Posterior vena cava (tissue), 2 donors: Measurements from ENCODE around the gene RINL. TPM values are rescaled to one million over a fixed set of nuclear protein-coding genes. Genes with fewer than 3 reads are reported as not detected.
"Not testable (repeated sequence)": the region's sequence is repeated elsewhere in the genome, so short reads cannot be mapped to it uniquely, and the experiment has no call there.

Experiments used
- DNase-seq: peaks from one replicate; pipeline ENCODE4 v3.0.0-alpha.2; 2020; ENCODE audit warnings: low spot score
- intact Hi-C, 2 donors: fragments of 100-400 bp; cut with DNase I; formaldehyde crosslinking; loops; one replicate each; pipeline versions ENCODE4 v1.14.1 to v1.14.2; 2022 to 2023
- total RNA-seq, 2 donors: library from RNA; stranded (reverse); fragmentation: NEBNext Ultra II Directional; extraction: Animal tissue kit (Norgen Biotek cat#: 25700); gene quantifications; one replicate each; pipeline ENCODE4 v1.2.1, GENCODE V29; 2021
- donor health status: DM: yes; HTN: yes; CAD: no.
- donor health status: DM: yes; HTN: yes; CAD: no.

The RINL gene
- total RNA-seq, 2 donors from 2014 or later: 5.8 to 6.1 TPM

GRCh38 chr19:38880882-38881609 is 3.0 kb upstream of the RINL start:
- intact Hi-C loops: no loop called here
- no peak for DNase-seq

DNA sequence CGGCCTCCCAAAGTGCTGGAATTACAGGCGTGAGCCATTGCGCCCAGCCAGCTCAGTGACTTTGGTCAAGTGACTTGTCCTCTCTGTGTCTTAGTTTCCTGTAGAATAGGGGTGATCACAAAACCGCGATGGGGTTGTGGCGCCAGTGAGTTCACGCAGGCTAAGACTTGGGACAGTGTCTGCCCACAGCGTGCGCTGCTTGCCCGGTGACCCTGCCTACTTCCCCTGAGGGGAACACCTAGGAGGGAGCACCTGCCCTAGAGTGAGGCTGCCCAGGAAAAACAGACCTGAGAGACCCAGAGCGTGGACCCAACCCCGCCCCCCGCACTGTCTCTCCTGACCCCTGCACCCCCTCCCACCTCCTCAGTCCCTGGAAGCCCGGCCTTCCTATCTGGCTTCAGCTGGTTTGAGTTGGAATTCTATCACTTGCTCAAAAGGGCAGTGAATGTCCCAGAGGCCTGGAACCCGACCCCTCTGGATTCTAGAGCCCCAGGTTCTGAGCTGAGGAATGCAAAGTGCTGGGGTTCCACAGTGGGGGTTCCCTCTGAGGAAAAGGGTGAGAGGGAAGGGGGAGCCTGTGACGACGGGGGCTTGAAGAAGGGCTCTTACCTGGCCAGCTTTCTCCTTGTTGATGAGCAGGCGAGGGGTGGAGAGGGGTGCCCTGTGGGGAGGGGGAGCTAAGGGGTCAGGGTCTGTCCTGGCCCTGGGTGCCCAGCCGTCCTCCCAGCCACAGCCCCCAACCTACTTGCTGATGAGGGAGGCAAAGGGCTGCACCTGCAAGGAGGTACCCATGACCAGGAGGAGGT is 2.2 kb upstream of the RINL start:
- intact Hi-C loops: no loop called here
- DNase-seq: no peak

DNA sequence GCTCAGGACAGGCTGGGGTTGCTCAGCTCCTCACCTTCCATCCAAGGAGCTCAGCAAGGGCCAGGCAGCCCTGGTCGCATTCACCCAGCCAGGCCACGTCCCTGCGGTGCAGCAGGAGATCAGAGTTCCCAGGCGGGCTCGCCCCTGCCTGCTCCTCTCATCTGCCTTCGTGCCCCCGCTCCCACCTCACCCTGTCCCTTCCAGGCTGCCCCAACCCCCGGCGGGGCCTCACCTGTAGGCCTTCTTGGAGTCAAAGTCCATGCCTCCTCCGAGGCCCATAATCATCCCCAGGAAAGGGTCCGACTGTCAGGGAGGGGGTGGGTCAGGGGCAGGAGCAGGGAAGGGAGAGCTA is 1.3 kb upstream of the RINL start:
- intact Hi-C loops: loop anchor here in 1 of 2 donors (2.0 kb wide), 1 partner anchor 27 kb away; no protein-coding TSS in a partner anchor
- no peak for DNase-seq

- intact Hi-C loops: loop anchor here in 1 of 2 donors (2.0 kb wide), 1 partner anchor 26 kb away; no protein-coding TSS in a partner anchor
Observed at GRCh38 chr19:38878575-38879399, 712 bp upstream of the RINL start.

GRCh38 chr19:38875656-38876395 is 2.2 kb downstream of the RINL start:
- DNase-seq: no peak
- intact Hi-C loops: no loop called here

More at GRCh38 chr19:38878575-38879399, 712 bp upstream of the RINL start:
- DNase-seq: no peak

DNA sequence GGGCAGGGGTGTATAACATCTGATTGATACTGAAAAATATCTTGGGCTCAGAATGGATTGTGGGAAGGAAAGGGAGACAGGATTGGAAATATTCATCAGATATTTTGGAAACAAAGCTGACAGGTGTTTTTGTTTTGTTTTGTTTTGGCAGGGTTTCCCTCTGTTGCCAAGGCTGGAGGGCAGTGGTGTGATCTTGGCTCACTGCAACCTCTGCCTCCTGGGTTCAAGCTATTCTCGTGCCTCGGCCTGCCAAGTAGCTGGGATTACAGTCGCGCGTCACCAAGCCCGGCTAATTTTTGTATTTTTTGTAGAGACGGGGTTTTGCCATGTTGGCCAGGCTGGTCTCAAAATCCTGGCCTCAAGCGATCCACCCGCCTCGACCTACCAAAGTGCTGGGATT is 4.7 kb downstream of the RINL start:
- DNase-seq, intact Hi-C loops: not testable (repeated sequence)

- DNase-seq: no peak
- intact Hi-C loops: no loop called here
Observed at GRCh38 chr19:38870612-38871011, 7.5 kb downstream of the RINL start.

DNA sequence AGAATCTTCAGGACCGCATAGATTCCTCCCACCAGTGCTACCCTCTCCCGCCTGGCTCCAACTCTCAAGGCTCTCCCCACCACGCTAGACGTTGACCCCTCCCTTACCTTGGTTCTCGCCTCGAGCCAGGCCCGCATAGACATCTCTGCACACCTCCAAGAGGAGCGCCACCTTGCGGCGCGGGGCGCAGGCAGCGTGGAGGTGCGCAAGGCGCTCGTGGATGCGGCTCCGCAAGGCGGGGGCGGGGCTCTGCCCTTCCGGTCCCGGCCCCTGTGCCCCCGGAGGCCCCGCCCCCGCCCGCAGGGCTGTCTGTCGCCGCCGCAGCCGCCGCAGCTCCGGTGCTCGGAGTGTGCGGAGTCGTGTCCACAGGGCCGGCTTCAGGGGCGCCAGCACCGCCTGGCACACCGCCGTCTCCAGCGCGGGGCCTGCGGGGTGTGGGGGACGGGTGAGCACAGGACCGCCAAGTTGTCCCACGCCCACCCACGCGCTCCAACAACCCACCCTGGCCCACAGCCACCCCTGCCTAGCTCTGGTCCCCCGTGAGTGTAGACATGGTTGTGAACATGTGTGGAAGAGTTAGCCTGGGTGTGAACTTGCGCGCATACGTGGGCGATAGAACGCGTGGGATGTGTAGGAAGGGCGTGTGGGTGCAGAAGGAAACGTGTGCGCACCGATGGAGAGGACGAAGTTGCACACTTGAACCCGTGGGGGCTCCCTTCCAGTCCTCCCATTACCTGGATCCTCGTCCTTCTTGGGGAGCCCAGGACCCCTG is 8.1 kb downstream of the RINL start:
- DNase-seq: peak; percentile 91
- intact Hi-C loops: no loop called here

DNA sequence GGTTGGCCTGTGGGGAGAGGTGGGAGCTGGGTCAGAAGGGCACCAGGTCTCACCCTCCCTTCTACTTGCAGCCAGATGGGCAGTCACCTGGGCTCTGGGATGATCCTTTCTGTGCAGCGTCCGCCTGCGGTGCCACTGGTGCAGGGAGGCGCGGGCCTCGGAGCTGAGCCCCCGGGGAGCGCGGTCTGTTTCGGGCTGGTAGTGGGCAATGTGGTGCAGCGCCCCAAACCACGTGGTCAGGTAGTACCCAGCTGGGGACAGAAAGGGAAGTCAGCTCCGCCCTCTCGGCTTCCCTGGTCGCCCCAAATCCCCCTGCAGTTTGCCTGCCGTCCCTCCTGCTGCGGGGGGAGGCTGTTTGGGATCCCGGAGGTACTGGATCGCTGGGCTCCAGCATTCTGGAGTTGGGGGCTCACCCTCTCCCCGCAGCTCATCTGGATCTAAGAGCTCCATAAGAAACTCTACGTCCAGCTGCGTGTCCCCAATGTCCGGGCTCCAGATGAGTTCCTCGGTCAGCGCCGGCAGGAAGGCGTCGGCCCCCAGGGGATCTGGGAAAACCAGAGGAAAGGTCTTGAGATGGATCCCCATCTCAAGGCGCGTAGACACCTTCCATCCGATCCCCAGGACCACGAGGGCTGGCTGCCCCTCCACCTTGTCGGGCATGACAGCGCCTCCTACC is 8.8 kb downstream of the RINL start:
- no peak for DNase-seq
- intact Hi-C loops: no loop called here

- intact Hi-C loops: no loop called here
- no peak for DNase-seq
Observed at GRCh38 chr19:38868551-38868950, 9.5 kb downstream of the RINL start.

- intact Hi-C loops: no loop called here
- DNase-seq: no peak
Observed at GRCh38 chr19:38867171-38867780, 10.8 kb downstream of the RINL start.

GRCh38 chr19:38862321-38863059 is 15.6 kb downstream of the RINL start:
- intact Hi-C loops: no loop called here
- no peak for DNase-seq

DNA sequence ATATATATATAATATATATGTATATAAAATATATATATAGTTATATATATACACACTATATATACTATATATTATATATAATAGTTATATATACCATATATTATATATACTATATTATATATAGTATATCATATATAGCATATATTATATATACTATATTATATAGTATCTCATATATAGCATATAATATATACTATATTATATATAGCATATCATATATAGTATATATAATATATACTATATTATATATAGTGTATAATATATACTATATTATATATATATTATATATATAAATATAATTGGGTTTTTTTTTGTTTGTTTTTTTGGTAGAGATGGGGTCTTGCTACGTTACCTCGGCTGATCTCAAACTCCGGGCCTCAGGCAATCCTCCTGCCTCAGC is 16.7 kb downstream of the RINL start:
- DNase-seq: no peak
- intact Hi-C loops: no loop called here

DNA sequence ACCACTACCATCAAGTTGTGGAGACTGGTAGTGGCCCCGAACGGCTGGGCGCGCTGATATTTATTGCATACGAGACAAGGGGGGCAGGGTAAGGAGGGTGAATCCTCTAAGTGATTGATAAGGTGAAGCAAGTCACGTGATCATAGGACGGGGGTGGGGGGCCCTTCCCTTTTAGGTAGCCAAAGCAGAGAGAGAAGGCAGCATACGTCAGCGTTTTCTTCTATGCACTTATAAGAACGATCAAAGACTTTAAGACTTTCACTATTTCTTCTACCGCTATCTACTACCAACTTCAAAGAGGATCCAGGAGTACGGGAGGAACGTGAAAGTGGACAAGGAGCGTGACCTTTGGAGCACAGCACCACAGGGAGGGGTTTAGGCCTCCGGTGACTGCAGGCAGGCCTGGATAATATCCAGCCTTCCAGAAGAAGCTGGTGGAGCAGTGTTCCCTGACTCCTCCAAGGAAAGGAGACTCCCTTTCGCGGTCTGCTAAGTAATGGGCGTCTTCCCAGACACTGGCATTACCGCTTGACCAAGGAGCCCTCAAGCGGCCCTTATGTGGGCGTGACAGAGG is 18.4 kb downstream of the RINL start:
- intact Hi-C loops, DNase-seq: not testable (repeated sequence)

DNA sequence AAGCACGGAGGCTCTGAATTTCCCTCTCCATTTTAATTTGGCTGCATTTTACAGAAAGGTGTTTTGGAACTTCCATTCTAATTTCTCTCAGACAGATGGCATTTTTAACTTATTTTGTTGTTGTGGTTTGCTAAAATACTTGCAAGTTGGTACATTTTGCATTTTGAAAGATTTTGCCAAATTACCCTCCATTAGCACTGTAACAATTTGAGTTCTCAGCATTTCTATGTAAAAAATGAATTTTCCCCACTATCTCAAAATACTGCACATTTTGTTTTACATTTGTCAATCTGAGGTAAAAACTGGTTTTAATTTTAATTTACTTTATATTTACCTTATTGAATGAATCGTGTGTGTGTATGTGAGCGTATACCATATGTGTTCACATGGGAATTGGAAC is 21.3 kb downstream of the RINL start:
- intact Hi-C loops: no loop called here
- DNase-seq: no peak

- DNase-seq, intact Hi-C loops: not testable (repeated sequence)
Observed at GRCh38 chr19:38855751-38856150, 22.3 kb downstream of the RINL start.
